D721Med (cell line): ENCODE results near the gene KIAA1586.
"Not testable (repeated sequence)": the region's sequence is repeated elsewhere in the genome, so short reads cannot be mapped to it uniquely, and the experiment has no call there.

Experiments used
- DNase-seq: peaks from one replicate; pipeline ENCODE4 v3.0.0; 2011; ENCODE audit warnings: low spot score; ENCODE audit not compliant: insufficient read length
- FAIRE-seq: peaks from 2 replicates; lab custom pipeline; 2011; peaks lifted over from hg19 to GRCh38; lab: Jason Lieb, UNC
- CTCF ChIP-seq: IDR thresholded peaks from 2 replicates; pipeline ENCODE4 v1.5.1; 2012; ENCODE audit warnings: mild to moderate bottlenecking, control low read depth; ENCODE audit not compliant: insufficient read depth; ENCODE audit errors: missing control alignments

KIAA1586 gene

GRCh38 chr6:57027301-57027700 is 19.2 kb upstream of the KIAA1586 start:
- DNase-seq: no peak
- no peak for FAIRE-seq
- no peak for TF ChIP-seq CTCF

- no peak for TF ChIP-seq CTCF
- FAIRE-seq (no peak), DNase-seq (no peak)
These were observed 17.3 kb upstream of the KIAA1586 start for GRCh38 chr6:57029213-57029612.

GRCh38 chr6:57033228-57033627 is 13.3 kb upstream of the KIAA1586 start:
- no peak for TF ChIP-seq CTCF
- DNase-seq (no peak), FAIRE-seq (no peak)

GRCh38 chr6:57035549-57035948 is 10.9 kb upstream of the KIAA1586 start:
- no peak for TF ChIP-seq CTCF
- no peak for DNase-seq
- FAIRE-seq: no peak

- no peak for FAIRE-seq
- DNase-seq: no peak
- no peak for TF ChIP-seq CTCF
These were observed 7.6 kb upstream of the KIAA1586 start for GRCh38 chr6:57038906-57039305.

GRCh38 chr6:57040011-57040410 is 6.5 kb upstream of the KIAA1586 start:
- FAIRE-seq (no peak), DNase-seq (no peak)
- no peak for TF ChIP-seq CTCF

GRCh38 chr6:57044061-57044460 is 2.4 kb upstream of the KIAA1586 start:
- DNase-seq, FAIRE-seq: not testable (repeated sequence)

- no peak for TF ChIP-seq CTCF
- no peak for FAIRE-seq
- no peak for DNase-seq
These were observed 1.9 kb upstream of the KIAA1586 start for GRCh38 chr6:57044568-57044967.

GRCh38 chr6:57047257-57047585 is 728 bp downstream of the KIAA1586 start:
- DNase-seq: not testable (repeated sequence)
- FAIRE-seq: peak; percentile 85

- DNase-seq: not testable (repeated sequence)
- FAIRE-seq: peak; percentile 25
These were observed 1.4 kb downstream of the KIAA1586 start for GRCh38 chr6:57047859-57048258.
